Measurements from ENCODE around the gene TAF4. TPM values are rescaled to one million over a fixed set of nuclear protein-coding genes. Genes with fewer than 3 reads are reported as not detected.

TAF4 gene
- total and polyA plus RNA-seq, 2 donors from 2014 or later = 3.7 to 18.4 TPM

GRCh38 chr20:61966492-61967244 is 99.0 kb downstream of the TAF4 start:
- DNase-seq (no peak), FAIRE-seq (no peak)
- no peaks in the 10 kb centered on the region for H3K9me3 ChIP-seq (ENCODE audit: control insufficient read depth in 2 of 3, insufficient read depth in 1 of 3, low read length in 3 of 3)
- intact Hi-C loops (cut with DNase I) = no loop called here
- H3K9ac ChIP-seq (ENCODE audit: low read length in 3 of 3) = no peak overlapping the region
- H3K4me1 ChIP-seq (ENCODE audit: control insufficient read depth in 2 of 3, insufficient read depth in 2 of 3, low read depth in 1 of 3, low read length in 3 of 3) = no peaks in the 10 kb centered on the region
- no peak overlapping the region for H3K27ac ChIP-seq (ENCODE audit: low read depth in 2 of 2, low read length in 2 of 2)
- no peak overlapping the region for H3K4me3 ChIP-seq (ENCODE audit: low read length in 3 of 3)
- no peaks in the 10 kb centered on the region for H3K36me3 ChIP-seq (ENCODE audit: control insufficient read depth in 2 of 3, insufficient read depth in 3 of 3, low read length in 3 of 3)
- TF ChIP-seq, protein P1, sequence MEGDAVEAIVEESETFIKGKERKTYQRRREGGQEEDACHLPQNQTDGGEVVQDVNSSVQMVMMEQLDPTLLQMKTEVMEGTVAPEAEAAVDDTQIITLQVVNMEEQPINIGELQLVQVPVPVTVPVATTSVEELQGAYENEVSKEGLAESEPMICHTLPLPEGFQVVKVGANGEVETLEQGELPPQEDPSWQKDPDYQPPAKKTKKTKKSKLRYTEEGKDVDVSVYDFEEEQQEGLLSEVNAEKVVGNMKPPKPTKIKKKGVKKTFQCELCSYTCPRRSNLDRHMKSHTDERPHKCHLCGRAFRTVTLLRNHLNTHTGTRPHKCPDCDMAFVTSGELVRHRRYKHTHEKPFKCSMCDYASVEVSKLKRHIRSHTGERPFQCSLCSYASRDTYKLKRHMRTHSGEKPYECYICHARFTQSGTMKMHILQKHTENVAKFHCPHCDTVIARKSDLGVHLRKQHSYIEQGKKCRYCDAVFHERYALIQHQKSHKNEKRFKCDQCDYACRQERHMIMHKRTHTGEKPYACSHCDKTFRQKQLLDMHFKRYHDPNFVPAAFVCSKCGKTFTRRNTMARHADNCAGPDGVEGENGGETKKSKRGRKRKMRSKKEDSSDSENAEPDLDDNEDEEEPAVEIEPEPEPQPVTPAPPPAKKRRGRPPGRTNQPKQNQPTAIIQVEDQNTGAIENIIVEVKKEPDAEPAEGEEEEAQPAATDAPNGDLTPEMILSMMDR (IDR thresholded peaks at IDR 0.05; ENCODE audit: borderline replicate concordance, extremely low read depth, insufficient read depth) = no peak
- no peaks in the 10 kb centered on the region for H3K27me3 ChIP-seq (ENCODE audit: control insufficient read depth, insufficient read depth, low read length)

DNA sequence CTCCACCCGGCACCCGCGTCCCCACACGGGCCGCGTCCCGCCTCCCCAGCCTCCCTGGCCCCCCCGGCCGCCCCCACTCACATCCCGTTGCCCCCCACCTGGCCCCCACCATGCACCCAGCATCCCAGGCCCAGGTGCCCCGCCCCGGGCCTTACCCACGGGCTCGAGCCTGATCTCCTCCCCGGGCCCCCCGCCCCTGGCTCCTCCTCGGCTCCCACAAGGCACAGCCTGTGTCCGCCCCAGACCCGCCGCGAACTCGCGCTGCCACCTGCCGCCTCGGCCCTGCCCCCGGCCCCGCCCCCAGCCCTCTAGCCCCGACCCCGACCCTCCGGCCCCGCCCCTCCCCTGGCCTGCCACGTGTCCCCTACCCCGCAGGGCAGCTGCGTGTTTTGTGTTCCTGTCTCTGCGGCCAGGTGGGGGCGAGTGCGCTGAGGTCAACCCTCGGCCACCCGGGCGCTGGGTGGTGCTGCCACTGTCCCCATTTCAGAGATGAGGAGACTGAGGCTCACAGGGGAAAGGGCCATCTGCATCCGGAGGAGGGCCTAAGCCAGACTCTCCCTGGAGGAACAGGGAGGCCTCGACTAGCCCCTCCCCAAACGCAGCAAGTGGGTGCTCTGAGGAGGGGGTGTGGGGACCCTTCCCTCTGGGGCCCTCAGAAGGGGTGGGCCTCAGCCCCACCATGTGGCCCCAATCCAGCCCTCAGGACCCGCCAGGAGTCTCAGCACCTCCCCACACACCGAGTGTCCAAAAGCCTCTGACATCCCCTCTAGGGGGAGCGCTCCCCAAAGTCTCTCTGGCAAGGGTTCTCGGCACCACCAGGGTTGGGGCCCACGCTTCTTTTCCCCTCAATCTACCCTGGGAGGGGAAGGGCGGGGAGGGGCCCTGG is 99.8 kb downstream of the TAF4 start:
- Histone ChIP-seq H3K9ac (ENCODE audit: low read length in 3 of 3) (no peak overlapping the region), H3K27ac (ENCODE audit: low read depth in 2 of 2, low read length in 2 of 2) (no peak overlapping the region), H3K36me3 (ENCODE audit: control insufficient read depth in 2 of 3, insufficient read depth in 3 of 3, low read length in 3 of 3) (no peaks in the 10 kb centered on the region), H3K9me3 (ENCODE audit: control insufficient read depth in 2 of 3, insufficient read depth in 1 of 3, low read length in 3 of 3) (no peaks in the 10 kb centered on the region), H3K4me1 (ENCODE audit: control insufficient read depth in 2 of 3, insufficient read depth in 2 of 3, low read depth in 1 of 3, low read length in 3 of 3) (no peaks in the 10 kb centered on the region), H3K4me3 (ENCODE audit: low read length in 3 of 3) (no peak overlapping the region), H3K27me3 (ENCODE audit: control insufficient read depth, insufficient read depth, low read length) (no peaks in the 10 kb centered on the region)
- intact Hi-C loops (cut with DNase I) = no loop called here
- TF ChIP-seq, protein P1 (IDR thresholded peaks at IDR 0.05; ENCODE audit: borderline replicate concordance, extremely low read depth, insufficient read depth) = no peak
- no peak for FAIRE-seq
- no peak for DNase-seq

GRCh38 chr20:61964675-61965605 is 100.7 kb downstream of the TAF4 start:
- H3K27me3 ChIP-seq (ENCODE audit: control insufficient read depth, insufficient read depth, low read length) = no peaks in the 10 kb centered on the region
- no peak overlapping the region for H3K27ac ChIP-seq (ENCODE audit: low read depth in 2 of 2, low read length in 2 of 2)
- intact Hi-C loops (cut with DNase I) = no loop called here
- no peaks in the 10 kb centered on the region for H3K36me3 ChIP-seq (ENCODE audit: control insufficient read depth in 2 of 3, insufficient read depth in 3 of 3, low read length in 3 of 3)
- H3K4me3 ChIP-seq (ENCODE audit: low read length in 3 of 3) = no peak overlapping the region
- no peaks in the 10 kb centered on the region for H3K9me3 ChIP-seq (ENCODE audit: control insufficient read depth in 2 of 3, insufficient read depth in 1 of 3, low read length in 3 of 3)
- H3K9ac ChIP-seq (ENCODE audit: low read length in 3 of 3) = no peak overlapping the region
- no peak for FAIRE-seq
- TF ChIP-seq, protein P1 (IDR thresholded peaks at IDR 0.05; ENCODE audit: borderline replicate concordance, extremely low read depth, insufficient read depth) = no peak
- no peaks in the 10 kb centered on the region for H3K4me1 ChIP-seq (ENCODE audit: control insufficient read depth in 2 of 3, insufficient read depth in 2 of 3, low read depth in 1 of 3, low read length in 3 of 3)
- DNase-seq = no peak

Measured in kidney (tissue), 14 donors.